ENCODE measurements around the gene PPP1R3F.

PPP1R3F gene

DNA sequence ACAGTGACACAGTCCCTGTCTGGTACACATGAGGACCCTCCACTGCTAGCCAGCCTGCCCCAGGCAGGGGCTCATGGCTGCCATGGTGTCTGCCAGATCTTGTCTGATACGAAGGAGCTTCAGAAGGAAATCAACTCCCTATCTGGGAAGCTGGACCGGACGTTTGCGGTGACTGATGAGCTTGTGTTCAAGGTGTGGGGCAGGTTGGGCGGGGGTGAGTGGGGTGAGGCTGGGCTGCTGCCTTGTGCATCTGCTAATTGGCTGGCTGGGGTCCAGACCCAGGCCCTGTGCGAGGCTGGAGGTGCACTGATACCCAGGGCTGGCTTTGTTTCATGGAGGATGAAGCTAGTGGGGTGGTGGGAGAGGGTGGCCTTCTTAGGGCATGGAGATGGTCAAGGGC is 20.5 kb upstream of the PPP1R3F start:
- DNase-seq (ENCODE audit: low read depth in 1 of 2, low spot score in 1 of 2) = no peak
- no peak for TF ChIP-seq GABPA (IDR thresholded peaks at IDR 0.05; ENCODE audit: low read depth)
- TF ChIP-seq, protein P1, sequence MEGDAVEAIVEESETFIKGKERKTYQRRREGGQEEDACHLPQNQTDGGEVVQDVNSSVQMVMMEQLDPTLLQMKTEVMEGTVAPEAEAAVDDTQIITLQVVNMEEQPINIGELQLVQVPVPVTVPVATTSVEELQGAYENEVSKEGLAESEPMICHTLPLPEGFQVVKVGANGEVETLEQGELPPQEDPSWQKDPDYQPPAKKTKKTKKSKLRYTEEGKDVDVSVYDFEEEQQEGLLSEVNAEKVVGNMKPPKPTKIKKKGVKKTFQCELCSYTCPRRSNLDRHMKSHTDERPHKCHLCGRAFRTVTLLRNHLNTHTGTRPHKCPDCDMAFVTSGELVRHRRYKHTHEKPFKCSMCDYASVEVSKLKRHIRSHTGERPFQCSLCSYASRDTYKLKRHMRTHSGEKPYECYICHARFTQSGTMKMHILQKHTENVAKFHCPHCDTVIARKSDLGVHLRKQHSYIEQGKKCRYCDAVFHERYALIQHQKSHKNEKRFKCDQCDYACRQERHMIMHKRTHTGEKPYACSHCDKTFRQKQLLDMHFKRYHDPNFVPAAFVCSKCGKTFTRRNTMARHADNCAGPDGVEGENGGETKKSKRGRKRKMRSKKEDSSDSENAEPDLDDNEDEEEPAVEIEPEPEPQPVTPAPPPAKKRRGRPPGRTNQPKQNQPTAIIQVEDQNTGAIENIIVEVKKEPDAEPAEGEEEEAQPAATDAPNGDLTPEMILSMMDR (IDR thresholded peaks at IDR 0.05; ENCODE audit: insufficient read depth, low read length) = no peak
- TF ChIP-seq POLR2AphosphoS5 (IDR thresholded peaks at IDR 0.05; ENCODE audit: low read depth) = no peak
- TF ChIP-seq REST (IDR thresholded peaks at IDR 0.05; ENCODE audit: insufficient replicate concordance, low read depth) = no peak
- no peak for TF ChIP-seq SPI1 (IDR thresholded peaks at IDR 0.05; ENCODE audit: borderline replicate concordance, low read depth)
- no peak overlapping the region for H3K27ac ChIP-seq (replicated peaks)
- no peaks in the 10 kb centered on the region for H3K27me3 ChIP-seq (ENCODE audit: insufficient read depth, poor library complexity, severe bottlenecking)
- no peak overlapping the region for H3K4me3 ChIP-seq (replicated peaks; ENCODE audit: insufficient read depth, low read length)

DNA sequence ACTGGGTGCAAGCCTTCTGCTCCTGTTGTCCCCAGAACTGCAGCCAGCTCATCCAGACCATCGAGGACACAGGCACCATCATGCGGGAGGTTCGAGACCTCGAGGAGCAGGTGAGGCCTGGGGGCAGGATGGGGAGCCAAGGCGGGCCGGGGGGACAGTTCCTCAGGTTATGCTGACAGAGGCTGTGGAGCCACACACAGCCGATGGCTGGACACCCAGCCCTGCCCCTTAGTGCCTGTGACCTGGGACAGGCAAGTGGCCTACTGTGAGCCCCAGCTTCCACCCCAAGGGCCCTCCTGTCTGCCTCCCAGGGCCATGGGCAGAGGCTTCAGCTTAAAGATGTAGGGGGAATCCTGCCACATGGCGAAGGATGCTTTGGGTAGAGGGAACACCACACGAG is 20.0 kb upstream of the PPP1R3F start:
- no peak overlapping the region for H3K27ac ChIP-seq (replicated peaks)
- DNase-seq (ENCODE audit: low read depth in 1 of 2, low spot score in 1 of 2) = no peak
- H3K27me3 ChIP-seq (ENCODE audit: insufficient read depth, poor library complexity, severe bottlenecking) = no peaks in the 10 kb centered on the region
- TF ChIP-seq SPI1 (IDR thresholded peaks at IDR 0.05; ENCODE audit: borderline replicate concordance, low read depth) (no peak), REST (IDR thresholded peaks at IDR 0.05; ENCODE audit: insufficient replicate concordance, low read depth) (no peak), GABPA (IDR thresholded peaks at IDR 0.05; ENCODE audit: low read depth) (no peak)
- no peak overlapping the region for H3K4me3 ChIP-seq (replicated peaks; ENCODE audit: insufficient read depth, low read length)

DNA sequence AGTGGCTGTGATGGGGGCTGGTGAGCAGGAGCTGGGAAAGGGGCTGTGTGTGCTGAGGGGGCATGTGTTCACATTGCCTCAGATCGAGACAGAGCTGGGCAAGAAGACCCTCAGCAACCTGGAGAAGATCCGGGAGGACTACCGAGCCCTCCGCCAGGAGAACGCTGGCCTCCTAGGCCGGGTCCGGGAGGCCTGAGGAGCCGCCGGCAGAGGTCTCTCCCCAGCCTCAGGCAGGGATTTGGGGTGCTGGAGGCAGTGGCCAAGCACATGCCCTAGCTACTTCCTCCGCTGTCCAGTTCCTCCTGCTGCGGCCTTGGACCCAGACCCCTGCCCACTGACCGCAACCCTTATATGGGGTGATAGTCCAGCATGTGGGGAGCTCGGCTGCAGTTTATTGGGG is 19.5 kb upstream of the PPP1R3F start:
- Histone ChIP-seq H3K27me3 (ENCODE audit: insufficient read depth, poor library complexity, severe bottlenecking) (no peaks in the 10 kb centered on the region), H3K27ac (replicated peaks) (no peak overlapping the region), H3K4me3 (replicated peaks; ENCODE audit: insufficient read depth, low read length) (no peak overlapping the region)
- TF ChIP-seq, protein P1 (IDR thresholded peaks at IDR 0.05; ENCODE audit: insufficient read depth, low read length) = no peak
- no peak for TF ChIP-seq POLR2AphosphoS5 (IDR thresholded peaks at IDR 0.05; ENCODE audit: low read depth)
- no peak for TF ChIP-seq REST (IDR thresholded peaks at IDR 0.05; ENCODE audit: insufficient replicate concordance, low read depth)
- no peak for TF ChIP-seq GABPA (IDR thresholded peaks at IDR 0.05; ENCODE audit: low read depth)
- no peak for TF ChIP-seq SPI1 (IDR thresholded peaks at IDR 0.05; ENCODE audit: borderline replicate concordance, low read depth)
- no peak for DNase-seq (ENCODE audit: low read depth in 1 of 2, low spot score in 1 of 2)

DNA sequence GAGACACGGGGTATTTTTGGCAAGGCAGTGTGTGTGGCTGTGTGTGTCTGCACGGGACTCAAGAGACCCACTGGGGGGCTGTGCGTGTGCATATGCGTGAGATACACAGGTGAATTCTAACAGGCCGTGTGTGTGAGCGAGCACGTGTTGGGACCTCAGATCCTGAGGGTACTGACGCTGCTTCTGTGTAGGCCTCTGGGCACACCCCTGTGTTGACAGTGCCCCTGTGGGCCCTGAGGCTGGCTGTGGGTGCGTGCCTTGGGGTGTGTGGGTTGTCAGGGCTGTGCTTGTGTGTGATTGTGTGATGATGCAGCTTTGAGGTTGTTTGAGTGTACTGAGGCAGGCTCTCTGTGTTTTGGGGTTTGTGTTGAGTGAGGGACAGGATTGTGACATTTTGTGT is 19.0 kb upstream of the PPP1R3F start:
- no peak overlapping the region for H3K4me3 ChIP-seq (replicated peaks; ENCODE audit: insufficient read depth, low read length)
- DNase-seq (ENCODE audit: low read depth in 1 of 2, low spot score in 1 of 2) = no peak
- TF ChIP-seq, protein P1 (IDR thresholded peaks at IDR 0.05; ENCODE audit: insufficient read depth, low read length) = no peak
- no peak for TF ChIP-seq POLR2AphosphoS5 (IDR thresholded peaks at IDR 0.05; ENCODE audit: low read depth)
- TF ChIP-seq SPI1 (IDR thresholded peaks at IDR 0.05; ENCODE audit: borderline replicate concordance, low read depth) = no peak
- TF ChIP-seq REST (IDR thresholded peaks at IDR 0.05; ENCODE audit: insufficient replicate concordance, low read depth) = no peak
- no peak for TF ChIP-seq GABPA (IDR thresholded peaks at IDR 0.05; ENCODE audit: low read depth)
- H3K27me3 ChIP-seq (ENCODE audit: insufficient read depth, poor library complexity, severe bottlenecking) = no peaks in the 10 kb centered on the region
- H3K27ac ChIP-seq (replicated peaks) = no peak overlapping the region

Data from HL-60 (cell line).